Breast epithelium (tissue), 4 donors: ENCODE results near the gene RELN. TPM values are rescaled to one million over a fixed set of nuclear protein-coding genes. Genes with fewer than 3 reads are reported as not detected.

Experiments
- DNase-seq, 2 donors: peaks; one replicate each; pipeline ENCODE4 v3.0.0-alpha.2; 2019; ENCODE audit warnings: low spot score in 2 of 2
- H3K27ac ChIP-seq, 2 donors: fragments of 200-600 bp; sonication (generic) in 1 of 2; one replicate each; pipeline ENCODE4 v1.5.1; 2016 to 2019; ENCODE audit warnings: mild to moderate bottlenecking in 1 of 2
- H3K27me3 ChIP-seq, 2 donors: fragments of 200-600 bp; sonication (generic) in 1 of 2; one replicate each; pipeline versions ENCODE4 v1.5.1 to v1.6.0; 2017 to 2019; ENCODE audit warnings: control low read depth in 1 of 2, mild to moderate bottlenecking in 1 of 2
- H3K36me3 ChIP-seq: fragments of 200-600 bp; one replicate; pipeline ENCODE4 v1.5.1; 2019
- H3K4me1 ChIP-seq, 2 donors: fragments of 200-600 bp; sonication (generic); one replicate each; pipeline ENCODE4 v1.5.1; 2016 to 2019; ENCODE audit warnings: control low read depth in 1 of 2
- H3K4me3 ChIP-seq, 3 donors: fragments of 200-600 bp; sonication (generic); 1 replicate in 2 of 3; 2 replicates in 1 of 3; pipeline ENCODE4 v1.5.1; 2016 to 2019; ENCODE audit warnings: mild to moderate bottlenecking in 3 of 3, moderate library complexity in 2 of 3
- H3K9me3 ChIP-seq, 2 donors: fragments of 200-600 bp; sonication (generic) in 1 of 2; one replicate each; pipeline ENCODE4 v1.5.1; 2016 to 2019; ENCODE audit warnings: control low read depth in 1 of 2
- POLR2A ChIP-seq: fragments of 450-650 bp; IDR thresholded peaks from one replicate; pipeline ENCODE4 v1.6.1; 2016; ENCODE audit warnings: antibody characterized with exemption, mild to moderate bottlenecking, moderate library complexity
- POLR2AphosphoS5 ChIP-seq, 3 donors: sonication (generic); formaldehyde crosslinking; IDR thresholded peaks; one replicate each; pipeline ENCODE4 v1.6.1; 2017; ENCODE audit warnings: antibody characterized with exemption in 3 of 3
- intact Hi-C: fragments of 100-400 bp; cut with DNase I; formaldehyde crosslinking; loops from one replicate; pipeline ENCODE4 v1.15.1; 2023; ENCODE audit warnings: low total_unique reads
- total RNA-seq, 3 donors: library from RNA; depleted of rRNA; stranded (reverse); fragments of >200 nt; gene quantifications; one replicate each; pipeline ENCODE4 v1.1.0, GENCODE V29; 2016
- TF ChIP-seq, protein P1 (sequence below), 3 donors: fragments of 450-650 bp; IDR thresholded peaks; one replicate each; pipeline ENCODE4 v1.5.1; 2016 to 2017; ENCODE audit warnings: antibody characterized with exemption in 3 of 3, mild to moderate bottlenecking in 3 of 3, moderate library complexity in 3 of 3

The RELN gene
- total RNA-seq, 3 donors from 2014 or later: 3.0 to 9.8 (median 4.5) TPM

DNA sequence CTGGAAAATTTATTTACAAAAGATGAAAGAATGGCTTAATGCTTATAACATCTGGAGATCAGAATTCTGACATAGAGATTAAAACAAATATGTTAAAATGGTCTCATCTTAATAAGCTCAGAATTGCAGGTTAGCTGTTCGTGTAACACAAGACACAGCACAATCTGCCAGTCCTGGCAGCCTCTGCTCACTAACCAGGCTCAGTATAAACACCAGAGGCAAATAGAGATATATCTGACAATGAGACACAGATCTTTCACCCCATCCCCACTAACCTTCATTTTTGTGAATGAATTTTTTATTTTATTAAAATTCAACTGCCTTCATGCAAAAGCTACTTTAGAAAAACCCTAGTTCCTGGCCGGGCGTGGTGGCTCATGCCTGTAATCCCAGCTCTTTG, 51.8 kb downstream of the RELN start:
- intact Hi-C loops: no loop called here
- no peak for DNase-seq

DNA sequence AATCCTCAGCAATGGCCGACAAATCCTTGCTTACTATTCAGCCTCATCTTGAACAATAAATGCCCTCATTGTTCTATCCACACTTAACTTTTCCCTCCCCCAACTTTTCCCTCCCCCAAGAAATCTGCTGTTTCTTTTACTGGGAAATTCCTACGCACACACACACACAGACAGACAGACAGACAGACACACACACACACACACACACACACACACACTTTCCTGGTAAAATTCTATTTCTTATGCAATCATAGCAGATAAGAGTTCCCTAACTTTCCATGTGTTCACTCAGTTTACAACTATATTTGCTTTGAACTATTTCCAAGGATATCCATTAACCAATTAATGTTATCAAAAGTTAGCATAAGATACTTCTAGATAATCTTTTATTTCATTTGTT, 52.9 kb downstream of the RELN start:
- Histone ChIP-seq H3K9me3 (no peaks in the 10 kb centered on the region), H3K4me1 (no peaks in the 10 kb centered on the region), H3K36me3 (no peaks in the 10 kb centered on the region), H3K4me3 (no peak overlapping the region), H3K27me3 (peaks cover 0 to 3% of the 10 kb centered on the region in 2 donors), H3K27ac (no peak overlapping the region)
- no peak for DNase-seq
- TF ChIP-seq POLR2A: no peak
- TF ChIP-seq POLR2AphosphoS5 (IDR thresholded peaks at IDR 0.05): no peak
- TF ChIP-seq, protein P1, sequence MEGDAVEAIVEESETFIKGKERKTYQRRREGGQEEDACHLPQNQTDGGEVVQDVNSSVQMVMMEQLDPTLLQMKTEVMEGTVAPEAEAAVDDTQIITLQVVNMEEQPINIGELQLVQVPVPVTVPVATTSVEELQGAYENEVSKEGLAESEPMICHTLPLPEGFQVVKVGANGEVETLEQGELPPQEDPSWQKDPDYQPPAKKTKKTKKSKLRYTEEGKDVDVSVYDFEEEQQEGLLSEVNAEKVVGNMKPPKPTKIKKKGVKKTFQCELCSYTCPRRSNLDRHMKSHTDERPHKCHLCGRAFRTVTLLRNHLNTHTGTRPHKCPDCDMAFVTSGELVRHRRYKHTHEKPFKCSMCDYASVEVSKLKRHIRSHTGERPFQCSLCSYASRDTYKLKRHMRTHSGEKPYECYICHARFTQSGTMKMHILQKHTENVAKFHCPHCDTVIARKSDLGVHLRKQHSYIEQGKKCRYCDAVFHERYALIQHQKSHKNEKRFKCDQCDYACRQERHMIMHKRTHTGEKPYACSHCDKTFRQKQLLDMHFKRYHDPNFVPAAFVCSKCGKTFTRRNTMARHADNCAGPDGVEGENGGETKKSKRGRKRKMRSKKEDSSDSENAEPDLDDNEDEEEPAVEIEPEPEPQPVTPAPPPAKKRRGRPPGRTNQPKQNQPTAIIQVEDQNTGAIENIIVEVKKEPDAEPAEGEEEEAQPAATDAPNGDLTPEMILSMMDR (IDR thresholded peaks at IDR 0.05): no peak
- intact Hi-C loops: no loop called here

More for the DNA sequence above, 51.8 kb downstream of the RELN start:
- H3K9me3 ChIP-seq: no peaks in the 10 kb centered on the region
- no peak overlapping the region for H3K27ac ChIP-seq
- H3K27me3 ChIP-seq: peaks cover 0 to 3% of the 10 kb centered on the region in 2 donors
- no peaks in the 10 kb centered on the region for H3K36me3 ChIP-seq
- no peak overlapping the region for H3K4me3 ChIP-seq
- TF ChIP-seq, protein P1 (IDR thresholded peaks at IDR 0.05): no peak
- TF ChIP-seq POLR2AphosphoS5 (IDR thresholded peaks at IDR 0.05) (no peak), POLR2A (no peak)
- no peaks in the 10 kb centered on the region for H3K4me1 ChIP-seq

DNA sequence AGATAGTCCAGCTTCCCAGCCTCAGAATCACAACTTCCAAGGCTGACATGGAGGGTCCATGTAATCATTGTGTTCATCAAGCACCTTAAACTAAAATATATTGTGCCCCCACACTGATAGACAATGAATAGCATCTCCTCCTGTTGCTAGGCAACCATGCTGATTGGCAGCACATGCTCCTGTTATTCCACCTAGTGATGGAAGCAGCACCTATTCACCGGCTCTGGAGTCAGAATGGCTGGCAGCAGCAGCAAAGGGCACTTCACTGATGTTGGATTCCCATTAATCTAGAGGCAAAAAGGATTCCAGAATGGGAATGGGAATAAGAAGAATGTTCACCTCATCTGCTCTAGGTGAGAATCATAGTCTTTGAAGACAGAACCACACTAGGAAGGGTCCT, 55.0 kb downstream of the RELN start:
- no peak for DNase-seq
- H3K36me3 ChIP-seq: no peaks in the 10 kb centered on the region
- peaks cover 0 to 3% of the 10 kb centered on the region in 2 donors for H3K27me3 ChIP-seq
- no peaks in the 10 kb centered on the region for H3K9me3 ChIP-seq
- no peak for TF ChIP-seq POLR2AphosphoS5 (IDR thresholded peaks at IDR 0.05)
- TF ChIP-seq, protein P1 (IDR thresholded peaks at IDR 0.05): no peak
- no peak for TF ChIP-seq POLR2A
- intact Hi-C loops: no loop called here
- H3K4me3 ChIP-seq: no peak overlapping the region
- H3K4me1 ChIP-seq: no peaks in the 10 kb centered on the region
- H3K27ac ChIP-seq: no peak overlapping the region

DNA sequence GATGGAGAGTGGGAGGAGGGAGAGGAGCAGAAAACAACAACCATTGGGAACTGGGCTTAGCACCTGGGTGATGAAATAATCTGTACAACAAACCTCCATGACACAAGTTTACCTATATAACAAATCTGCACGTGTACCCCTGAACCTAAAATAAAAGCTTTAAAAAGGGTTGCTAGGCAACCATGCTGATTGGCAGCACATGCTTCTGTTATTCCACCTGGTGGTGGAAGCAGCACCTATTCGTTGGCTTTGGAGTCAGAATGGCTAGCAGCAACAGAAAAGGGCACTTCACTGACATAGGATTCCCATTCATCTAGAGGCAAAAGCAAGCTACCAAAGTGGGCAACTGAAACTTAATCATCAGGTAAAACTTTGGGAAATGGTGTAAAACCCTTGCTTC, 57.1 kb downstream of the RELN start:
- no peak for DNase-seq
- intact Hi-C loops: no loop called here
- H3K27me3 ChIP-seq: peaks cover 0 to 3% of the 10 kb centered on the region in 2 donors

DNA sequence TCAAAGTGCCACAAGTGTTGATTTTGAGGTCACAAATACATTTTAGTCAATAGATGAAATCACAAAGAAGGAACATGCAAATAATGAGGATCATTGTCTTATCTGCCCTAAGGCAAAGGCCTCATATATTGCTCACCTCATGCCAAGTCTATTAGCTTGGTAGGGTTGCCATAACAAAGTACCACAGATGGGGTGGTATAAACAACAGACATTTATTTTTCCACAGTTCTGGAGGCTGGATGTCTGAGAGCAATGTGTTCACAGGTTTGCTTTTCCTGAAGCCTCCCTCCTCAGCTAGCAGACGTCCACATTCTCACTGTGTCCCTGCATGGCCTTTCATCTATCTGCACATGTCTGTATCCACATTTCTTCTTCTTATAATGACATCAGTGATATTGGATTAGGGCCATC, 59.6 kb downstream of the RELN start:
- TF ChIP-seq POLR2AphosphoS5 (IDR thresholded peaks at IDR 0.05) (no peak), POLR2A (no peak)
- TF ChIP-seq, protein P1 (IDR thresholded peaks at IDR 0.05): no peak
- Histone ChIP-seq H3K4me3 (no peak overlapping the region), H3K27me3 (peaks cover 0 to 3% of the 10 kb centered on the region in 2 donors), H3K36me3 (no peaks in the 10 kb centered on the region), H3K27ac (no peak overlapping the region), H3K4me1 (no peaks in the 10 kb centered on the region), H3K9me3 (no peaks in the 10 kb centered on the region)
- intact Hi-C loops: no loop called here
- no peak for DNase-seq

More for the DNA sequence above, 57.1 kb downstream of the RELN start:
- no peaks in the 10 kb centered on the region for H3K4me1 ChIP-seq
- no peaks in the 10 kb centered on the region for H3K36me3 ChIP-seq
- no peak overlapping the region for H3K27ac ChIP-seq
- no peaks in the 10 kb centered on the region for H3K9me3 ChIP-seq
- H3K4me3 ChIP-seq: no peak overlapping the region
- TF ChIP-seq POLR2AphosphoS5 (IDR thresholded peaks at IDR 0.05) (no peak), POLR2A (no peak)
- TF ChIP-seq, protein P1 (IDR thresholded peaks at IDR 0.05): no peak
